AG04450 (cell line): ENCODE data around the gene TASP1. TPM values are rescaled to one million over a fixed set of nuclear protein-coding genes. Genes with fewer than 3 reads are reported as not detected.

Experiments used
- CTCF ChIA-PET: fragments of 300-600, 350-600 bp; formaldehyde crosslinking; extraction: SDS; loops from one replicate; lab custom pipeline; 2022; ENCODE audit warnings: antibody characterized with exemption, inconsistent platforms; lab: Charles Lee
- POLR2A ChIA-PET: fragments of 350-600 bp; formaldehyde crosslinking; extraction: SDS; loops from one replicate; lab custom pipeline; 2021; ENCODE audit warnings: antibody characterized with exemption, inconsistent platforms; lab: Yijun Ruan, JAX
- DNase-seq: peaks from one replicate; pipeline ENCODE4 v3.0.0-alpha.2; 2011; ENCODE audit warnings: low read depth, low spot score
- H3K27ac ChIP-seq: one replicate; pipeline ENCODE4 v1.5.1; 2012; ENCODE audit warnings: low read depth, low read length, control low read depth
- H3K27me3 ChIP-seq: one replicate; pipeline ENCODE4 v1.6.0; 2012; ENCODE audit warnings: low read length; ENCODE audit not compliant: control insufficient read depth, insufficient read depth
- H3K4me3 ChIP-seq: 2 replicates; pipeline ENCODE4 v1.5.1; 2011; ENCODE audit warnings: mild to moderate bottlenecking, low read depth, low read length, control low read depth
- H3K9me3 ChIP-seq: 2 replicates; pipeline ENCODE4 v1.5.1; 2012; ENCODE audit warnings: low read length; ENCODE audit not compliant: control insufficient read depth, insufficient read depth
- CTCF ChIP-seq: IDR thresholded peaks from 2 replicates; pipeline ENCODE4 v1.5.1; 2011; ENCODE audit warnings: low read depth, low read length, control low read depth, inconsistent platforms
- polyA plus RNA-seq: library from polyadenylated mRNA; depleted of rRNA; stranded (reverse); fragments of >200 nt; gene quantifications from 2 replicates; pipeline ENCODE4 v1.2.3, GENCODE V29; 2011

Gene TASP1
- polyA plus RNA-seq, 1 experiment = 6.0 TPM

GRCh38 chr20:13515291-13515690 lies 123.4 kb downstream of the TASP1 start:
- Histone ChIP-seq H3K27me3 (no peaks in the 10 kb centered on the region), H3K4me3 (no peak overlapping the region), H3K9me3 (no peaks in the 10 kb centered on the region), H3K27ac (no peak overlapping the region)
- DNase-seq = no peak
- ChIA-PET POLR2A (interaction anchor here (0.7 to 2.0 kb wide), 2 partner anchors 10 to 221 kb away, joined by 4 to 9 read pairs; no protein-coding TSS in a partner anchor), CTCF (interaction anchor here (0.6 to 6.6 kb wide), 2 partner anchors 32 to 191 kb away, joined by 3 to 47 read pairs; no protein-coding TSS in a partner anchor)
- TF ChIP-seq CTCF = no peak

- TF ChIP-seq CTCF = no peak
- Histone ChIP-seq H3K27ac (no peak overlapping the region), H3K27me3 (no peaks in the 10 kb centered on the region), H3K9me3 (no peaks in the 10 kb centered on the region), H3K4me3 (no peak overlapping the region)
- ChIA-PET POLR2A (no interaction called here), CTCF (interaction anchor here (0.9 to 1.3 kb wide), 2 partner anchors 35 to 36 kb away, joined by 3 to 9 read pairs; no protein-coding TSS in a partner anchor)
- DNase-seq = no peak
Observed at GRCh38 chr20:13510837-13511488, 127.8 kb downstream of the TASP1 start.

- DNase-seq = no peak
- POLR2A ChIA-PET = no interaction called here
- Histone ChIP-seq H3K9me3 (no peaks in the 10 kb centered on the region), H3K4me3 (no peak overlapping the region), H3K27me3 (no peaks in the 10 kb centered on the region), H3K27ac (no peak overlapping the region)
- TF ChIP-seq CTCF = no peak
- CTCF ChIA-PET = interaction anchor here (0.8 to 1.3 kb wide), 2 partner anchors 15 to 39 kb away, joined by 3 to 4 read pairs; no protein-coding TSS in a partner anchor
Observed at GRCh38 chr20:13507646-13508045, 131.1 kb downstream of the TASP1 start.

- CTCF ChIA-PET = interaction anchor here (0.7 kb wide), 1 partner anchor 45 kb away, joined by 3 read pairs; no protein-coding TSS in a partner anchor
- TF ChIP-seq CTCF = no peak
- POLR2A ChIA-PET = no interaction called here
Observed at GRCh38 chr20:13501500-13501899, 137.2 kb downstream of the TASP1 start.

GRCh38 chr20:13494019-13494418 lies 144.7 kb downstream of the TASP1 start:
- TF ChIP-seq CTCF = no peak
- no peak overlapping the region for H3K4me3 ChIP-seq
- ChIA-PET CTCF (interaction anchor here (0.6 to 1.0 kb wide), 2 partner anchors 53 to 1224 kb away, joined by 3 to 4 read pairs; no protein-coding TSS in a partner anchor), POLR2A (no interaction called here)
- no peak overlapping the region for H3K27ac ChIP-seq
- H3K9me3 ChIP-seq = peaks cover 2% of the 10 kb centered on the region; the same call in 1 of the 2 replicates
- no peaks in the 10 kb centered on the region for H3K27me3 ChIP-seq
- no peak for DNase-seq

More at GRCh38 chr20:13501500-13501899, 137.2 kb downstream of the TASP1 start:
- Histone ChIP-seq H3K4me3 (no peak overlapping the region), H3K9me3 (peaks cover 2% of the 10 kb centered on the region; the same call in 1 of the 2 replicates), H3K27me3 (no peaks in the 10 kb centered on the region), H3K27ac (no peak overlapping the region)
- DNase-seq = no peak
